GM15510 (cell line): ENCODE measurements around the gene RAP1GAP2.

ENCODE experiments used
- POLR2A ChIP-seq: IDR thresholded peaks from 3 replicates; pipeline ENCODE4 v1.6.1; 2011; ENCODE audit warnings: borderline replicate concordance; ENCODE audit not compliant: insufficient read length; ENCODE audit errors: extremely low read depth

Gene RAP1GAP2

DNA sequence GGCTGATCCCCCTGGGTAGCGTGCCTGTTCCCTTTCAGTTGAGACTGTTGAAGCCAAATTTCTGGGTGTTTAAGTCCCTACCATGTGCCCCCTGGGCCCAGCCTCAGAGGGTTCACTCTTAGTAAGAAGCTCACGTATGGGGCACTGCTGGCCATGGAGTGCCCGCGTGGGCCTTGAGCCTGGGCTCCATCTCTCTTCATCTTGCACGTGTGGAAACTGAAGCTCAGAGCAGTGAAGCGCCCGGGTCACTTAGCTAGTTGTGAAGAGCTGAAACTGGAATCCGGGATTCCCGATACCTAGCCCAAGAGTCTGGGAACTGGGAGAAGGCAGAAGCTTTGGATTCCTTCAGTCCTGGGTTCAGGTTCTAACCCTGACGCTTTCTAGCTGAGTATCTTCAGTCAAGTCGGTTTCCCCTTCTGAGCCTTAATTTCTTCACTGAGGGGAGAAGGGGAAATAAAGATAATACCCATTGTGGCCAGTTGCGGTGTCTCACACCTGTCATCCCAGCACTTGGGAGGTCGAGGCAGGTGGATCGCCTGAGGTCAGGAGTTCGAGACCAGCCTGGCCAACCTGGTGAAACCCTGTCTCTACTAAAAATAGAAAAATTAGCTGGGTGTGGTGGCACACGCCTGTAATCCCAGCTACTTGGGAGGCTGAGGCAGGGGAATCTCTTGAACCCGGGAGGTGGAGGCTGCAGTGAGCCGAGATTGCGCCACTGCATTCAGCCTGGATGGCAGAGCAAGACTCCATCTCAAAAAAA is 163.3 kb downstream of the RAP1GAP2 start:
- no peak for TF ChIP-seq POLR2A

DNA sequence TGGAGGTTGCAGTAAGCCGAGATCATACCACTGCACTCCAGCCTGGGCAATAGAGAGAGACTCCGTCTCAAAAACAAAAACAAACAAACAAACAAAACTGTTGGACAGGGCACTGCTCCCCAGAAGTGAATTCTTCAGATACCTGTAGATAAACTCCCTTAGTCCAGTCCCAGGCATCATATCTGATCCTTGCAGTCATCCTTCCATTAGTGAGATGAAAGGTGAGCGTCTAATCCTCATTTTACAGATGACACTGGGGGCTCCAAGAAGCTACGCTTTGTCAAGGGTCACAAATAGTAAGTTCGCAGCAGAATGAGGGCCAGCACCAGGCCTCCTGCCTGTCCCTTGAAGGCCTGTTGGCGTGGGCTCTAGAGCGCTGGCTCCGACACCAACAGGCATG is 165.2 kb downstream of the RAP1GAP2 start:
- TF ChIP-seq POLR2A: no peak

DNA sequence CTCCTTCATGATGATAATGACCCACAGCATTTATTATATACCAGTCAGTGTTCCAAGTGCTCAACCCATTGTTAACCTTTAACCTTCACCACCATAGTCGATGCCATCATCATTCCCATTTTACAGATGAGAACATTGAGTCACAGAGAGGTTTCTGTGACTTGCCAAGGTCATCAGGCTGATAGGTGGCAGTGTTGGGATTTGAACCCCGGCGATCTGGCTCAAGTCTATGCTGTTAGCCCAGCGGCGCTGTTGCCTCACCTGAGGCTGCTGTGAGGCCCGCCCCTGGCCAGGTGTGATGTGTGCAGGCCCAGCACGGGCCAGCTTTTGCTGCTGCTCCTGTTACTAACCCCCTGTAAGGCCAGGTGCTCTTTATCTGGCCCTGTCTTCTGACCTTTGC is 166.0 kb downstream of the RAP1GAP2 start:
- no peak for TF ChIP-seq POLR2A

DNA sequence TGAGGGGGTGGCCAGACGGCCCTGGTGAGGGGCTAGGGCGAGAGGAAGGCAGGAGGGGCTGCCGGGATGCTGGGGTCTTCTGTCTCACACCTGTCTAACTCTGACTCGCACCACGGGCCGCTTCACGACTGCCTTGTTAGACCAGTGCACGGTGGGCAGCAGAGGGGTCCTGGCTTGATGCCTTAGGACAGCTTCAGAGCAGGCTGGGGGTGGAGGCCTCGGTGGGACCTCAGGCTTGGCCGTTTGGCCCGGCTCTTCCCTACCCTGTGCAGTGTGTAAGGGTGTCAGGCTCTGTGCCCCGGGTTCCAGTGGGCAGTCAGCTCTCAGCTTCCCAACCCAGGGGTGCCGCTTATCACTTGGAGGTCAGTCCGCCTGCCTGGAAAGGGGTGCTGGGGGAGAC is 166.5 kb downstream of the RAP1GAP2 start:
- TF ChIP-seq POLR2A: no peak

- TF ChIP-seq POLR2A: no peak
These were observed 167.2 kb downstream of the RAP1GAP2 start for GRCh38 chr17:2963332-2964027.

DNA sequence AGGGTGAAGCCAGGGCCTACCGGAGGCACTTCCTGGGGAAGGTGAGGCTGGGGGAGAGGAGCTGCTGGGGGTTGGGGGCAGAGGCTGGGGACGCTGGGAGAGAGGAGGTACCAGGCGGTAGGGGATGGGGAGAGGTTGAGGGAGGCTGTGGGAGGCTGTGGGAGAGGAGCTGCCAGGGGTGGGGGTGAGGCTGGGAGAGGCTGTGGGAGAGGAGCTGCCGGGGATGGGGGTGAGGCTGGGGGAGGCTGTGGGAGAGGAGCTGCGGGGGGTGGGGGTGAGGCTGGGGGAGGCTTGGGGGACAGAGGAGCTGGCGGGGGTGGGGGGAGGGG is 167.8 kb downstream of the RAP1GAP2 start:
- TF ChIP-seq POLR2A: no peak

DNA sequence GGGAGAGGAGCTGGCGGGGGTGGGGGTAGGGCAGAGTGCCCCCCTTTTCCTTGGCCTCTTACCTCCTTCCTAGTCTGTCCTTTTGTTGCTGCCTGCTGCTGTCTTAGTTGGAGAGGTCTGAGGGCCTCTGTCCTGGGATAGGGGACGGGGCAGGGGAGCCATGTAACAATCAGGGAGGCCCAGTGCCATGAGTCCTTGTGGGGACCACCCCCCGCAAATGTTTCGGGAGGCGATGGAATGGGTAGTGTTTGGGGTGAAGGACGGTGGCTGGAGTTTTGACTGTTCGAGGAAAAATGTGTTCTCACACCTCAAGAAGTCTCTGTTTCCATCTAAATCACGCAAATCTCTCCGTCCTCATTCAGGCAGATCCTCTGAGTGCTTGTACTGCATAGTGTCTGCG is 168.1 kb downstream of the RAP1GAP2 start:
- TF ChIP-seq POLR2A: no peak

DNA sequence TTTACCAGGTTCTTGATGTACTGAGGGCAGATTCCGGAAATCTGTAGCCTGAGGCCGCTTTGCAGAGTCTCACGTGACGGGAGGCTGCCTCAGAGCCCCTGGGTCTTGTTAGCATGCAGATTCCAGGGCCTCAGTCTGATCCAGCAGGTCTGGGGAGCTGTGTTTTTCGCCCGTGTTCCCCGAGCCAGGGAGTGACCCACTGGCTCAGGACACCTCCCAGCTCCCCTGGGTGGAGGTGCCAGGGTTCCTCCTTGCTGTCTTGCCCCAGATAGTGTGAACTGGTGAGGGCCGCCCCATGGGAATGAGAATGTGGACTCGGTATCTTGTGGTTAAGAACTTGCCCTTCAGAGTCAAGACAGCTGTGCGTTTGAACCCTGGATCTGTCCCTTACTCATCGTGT is 168.6 kb downstream of the RAP1GAP2 start:
- no peak for TF ChIP-seq POLR2A

- no peak for TF ChIP-seq POLR2A
These were observed 169.7 kb downstream of the RAP1GAP2 start for GRCh38 chr17:2965621-2966595.

GRCh38 chr17:2967515-2967914 is 171.3 kb downstream of the RAP1GAP2 start:
- no peak for TF ChIP-seq POLR2A

DNA sequence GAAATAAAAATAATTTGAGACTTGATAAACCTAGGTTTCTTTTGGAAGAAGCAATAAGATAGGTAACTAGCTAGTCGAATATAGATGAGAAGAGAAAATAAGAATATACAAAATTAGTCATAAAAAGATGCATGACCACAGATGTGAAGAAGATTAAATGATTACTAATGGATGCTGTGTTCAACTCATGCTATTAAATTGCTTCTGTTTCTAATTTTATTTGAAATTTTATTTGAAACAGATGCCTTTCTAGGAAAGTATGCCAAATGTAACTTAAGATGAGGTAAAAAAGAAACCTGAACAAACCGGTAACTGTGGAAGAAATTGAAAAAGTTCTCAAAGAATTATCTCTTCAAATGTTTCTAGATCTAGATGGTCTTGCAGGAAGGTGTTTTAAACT is 175.6 kb downstream of the RAP1GAP2 start:
- no peak for TF ChIP-seq POLR2A

- no peak for TF ChIP-seq POLR2A
These were observed 176.5 kb downstream of the RAP1GAP2 start for GRCh38 chr17:2972749-2973148.

DNA sequence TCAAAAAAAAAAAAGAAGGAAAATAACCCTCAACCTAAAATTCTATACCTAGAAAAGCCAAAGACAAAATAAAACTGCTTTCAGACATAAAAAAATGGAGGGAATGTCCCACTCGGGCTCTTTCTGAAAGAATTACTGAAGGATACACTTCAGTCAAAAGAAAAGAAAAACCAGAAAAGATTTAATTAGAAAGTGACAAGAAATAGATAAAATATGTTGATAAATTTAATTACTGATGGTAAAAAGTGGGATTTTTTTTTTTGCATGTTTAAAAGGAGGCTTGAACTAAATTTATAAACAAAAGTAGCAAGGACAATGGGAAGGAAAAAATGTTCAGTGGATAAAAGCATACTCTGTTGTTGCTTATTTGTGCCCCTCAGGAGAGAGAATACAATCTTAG is 178.1 kb downstream of the RAP1GAP2 start:
- TF ChIP-seq POLR2A: no peak

GRCh38 chr17:2975469-2975958 is 179.3 kb downstream of the RAP1GAP2 start:
- no peak for TF ChIP-seq POLR2A

GRCh38 chr17:2977157-2977556 is 180.9 kb downstream of the RAP1GAP2 start:
- no peak for TF ChIP-seq POLR2A

- no peak for TF ChIP-seq POLR2A
These were observed 181.9 kb downstream of the RAP1GAP2 start for GRCh38 chr17:2978116-2978515.

GRCh38 chr17:2978991-2979390 is 182.8 kb downstream of the RAP1GAP2 start:
- no peak for TF ChIP-seq POLR2A
